ENCODE data around the gene RNASEH1. TPM values are rescaled to one million over a fixed set of nuclear protein-coding genes. Genes with fewer than 3 reads are reported as not detected.
A peak's percentile ranks its signal among the peaks of the same experiment; 100 is the strongest.

Gene RNASEH1
- total and polyA plus RNA-seq, 2 experiments from 2014 or later = 24.3 to 41.5 TPM

GRCh38 chr2:3557639-3558204 lies 411 bp downstream of the RNASEH1 start:
- H3K4me1 ChIP-seq (ENCODE audit: low read depth) = peaks cover 3% of the 10 kb centered on the region
- DNase-seq (ENCODE audit: low read depth in 1 of 2, low spot score in 1 of 2) = no peak
- H3K36me3 ChIP-seq = peaks cover 12% of the 10 kb centered on the region
- TF ChIP-seq CTCF (IDR thresholded peaks at IDR 0.05; ENCODE audit: low read depth, low read length) = no peak
- no peaks in the 10 kb centered on the region for H3K27me3 ChIP-seq
- peak overlapping the region; percentile 94 for H3K27ac ChIP-seq
- peak overlapping the region; percentile 89 for H3K4me3 ChIP-seq
- no peaks in the 10 kb centered on the region for H3K9me3 ChIP-seq (ENCODE audit: low read depth)

- no peaks in the 10 kb centered on the region for H3K9me3 ChIP-seq (ENCODE audit: low read depth)
- H3K27me3 ChIP-seq = no peaks in the 10 kb centered on the region
- no peak overlapping the region for H3K27ac ChIP-seq
- peaks cover 32% of the 10 kb centered on the region for H3K36me3 ChIP-seq
- no peak for TF ChIP-seq CTCF (IDR thresholded peaks at IDR 0.05; ENCODE audit: low read depth, low read length)
- peaks cover under 1% of the 10 kb centered on the region for H3K4me1 ChIP-seq (ENCODE audit: low read depth)
- H3K4me3 ChIP-seq = no peak overlapping the region
- DNase-seq (ENCODE audit: low read depth in 1 of 2, low spot score in 1 of 2) = no peak
Measured at GRCh38 chr2:3553946-3554345, 4.2 kb downstream of the RNASEH1 start.

DNA sequence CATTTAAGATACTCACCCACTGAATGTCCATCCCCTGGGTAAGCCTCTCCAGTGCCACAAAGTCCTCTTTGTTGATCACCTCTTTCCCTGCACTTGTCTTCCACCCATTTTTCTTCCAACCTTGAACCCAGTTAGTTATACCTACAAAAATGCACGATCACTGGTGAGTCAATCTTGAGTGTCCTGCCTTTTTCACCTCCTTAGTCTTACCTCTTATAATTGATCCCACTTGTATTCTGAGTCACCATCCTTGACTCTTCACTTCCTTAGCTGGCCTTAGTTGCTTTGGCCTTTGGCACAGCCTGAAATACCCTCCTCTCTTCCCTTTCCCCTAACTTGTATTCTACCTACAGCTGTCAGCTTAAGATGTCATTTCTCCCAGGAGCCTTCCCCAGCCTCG lies 10.2 kb downstream of the RNASEH1 start:
- H3K9me3 ChIP-seq (ENCODE audit: low read depth) = no peaks in the 10 kb centered on the region
- TF ChIP-seq CTCF (IDR thresholded peaks at IDR 0.05; ENCODE audit: low read depth, low read length) = no peak

DNA sequence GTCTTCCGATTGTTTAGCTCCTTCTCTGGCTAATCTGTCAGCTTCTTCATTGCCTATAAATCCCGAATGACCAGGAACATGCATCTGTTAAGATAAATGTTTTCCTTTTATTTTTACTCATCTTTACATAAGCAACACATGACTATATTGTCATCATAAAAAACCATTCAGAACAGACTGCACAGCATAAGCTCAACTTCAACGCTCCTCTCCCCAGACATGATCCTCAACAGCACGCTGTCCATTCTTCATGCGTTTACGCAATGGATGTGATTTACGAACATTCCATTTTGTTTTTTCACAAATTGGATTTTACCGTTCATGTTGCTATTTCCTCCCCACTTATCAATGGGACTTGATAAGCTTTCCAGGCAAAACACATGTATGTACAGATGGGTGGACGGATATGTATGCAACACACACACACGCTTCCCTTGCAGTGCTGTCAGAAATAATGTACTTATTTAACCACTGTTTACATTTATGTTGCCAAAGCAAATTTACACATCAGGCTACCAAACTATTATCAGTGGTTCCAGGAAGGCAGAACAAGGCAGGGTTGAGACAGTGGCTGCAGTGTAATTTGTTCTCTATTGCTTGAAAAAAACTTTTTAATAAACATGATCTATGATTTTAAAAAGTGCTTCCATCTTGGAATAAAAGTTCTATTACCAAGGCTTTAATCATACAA lies 12.2 kb downstream of the RNASEH1 start:
- Histone ChIP-seq H3K9me3 (ENCODE audit: low read depth) (no peaks in the 10 kb centered on the region), H3K27me3 (no peaks in the 10 kb centered on the region), H3K27ac (no peak overlapping the region), H3K4me3 (no peak overlapping the region), H3K4me1 (ENCODE audit: low read depth) (peaks cover 7% of the 10 kb centered on the region), H3K36me3 (peaks cover 56% of the 10 kb centered on the region)
- no peak for DNase-seq (ENCODE audit: low read depth in 1 of 2, low spot score in 1 of 2)
- no peak for TF ChIP-seq CTCF (IDR thresholded peaks at IDR 0.05; ENCODE audit: low read depth, low read length)

More for the DNA sequence above, 10.2 kb downstream of the RNASEH1 start:
- peaks cover 61% of the 10 kb centered on the region for H3K36me3 ChIP-seq
- peaks cover 6% of the 10 kb centered on the region for H3K4me1 ChIP-seq (ENCODE audit: low read depth)
- no peaks in the 10 kb centered on the region for H3K27me3 ChIP-seq
- no peak overlapping the region for H3K4me3 ChIP-seq
- no peak overlapping the region for H3K27ac ChIP-seq
- DNase-seq (ENCODE audit: low read depth in 1 of 2, low spot score in 1 of 2) = no peak

GRCh38 chr2:3543023-3543683 lies 15.0 kb downstream of the RNASEH1 start:
- Histone ChIP-seq H3K27me3 (no peaks in the 10 kb centered on the region), H3K4me1 (ENCODE audit: low read depth) (peaks cover 7% of the 10 kb centered on the region), H3K9me3 (ENCODE audit: low read depth) (no peaks in the 10 kb centered on the region), H3K36me3 (peaks cover 39% of the 10 kb centered on the region), H3K27ac (peak overlapping the region; percentile 80), H3K4me3 (no peak overlapping the region)
- TF ChIP-seq CTCF (IDR thresholded peaks at IDR 0.05; ENCODE audit: low read depth, low read length) = no peak
- DNase-seq (ENCODE audit: low read depth in 1 of 2, low spot score in 1 of 2) = no peak

Data from cardiac muscle cell (in vitro differentiated cells and primary cell).